Posterior cingulate gyrus (tissue), 11 donors: ENCODE measurements around the gene KCNQ1.

ENCODE experiments used
- DNase-seq, 10 donors: peaks; one replicate each; pipeline versions ENCODE4 v3.0.0 to v3.0.0-alpha.2; 2020 to 2021; ENCODE audit warnings: mixed read lengths in 3 of 10
- intact Hi-C: fragments of 100-400 bp; cut with DNase I; formaldehyde crosslinking; loops from one replicate; pipeline ENCODE4 v1.15.1; 2023

KCNQ1 gene

GRCh38 chr11:2770761-2771301, 326.0 kb downstream of the KCNQ1 start:
- peak in 7 of 10 donors; percentile 3 to 79 (median 15) for DNase-seq
- intact Hi-C loops, result no loop called here

- intact Hi-C loops, result no loop called here
- peak in 6 of 10 donors; percentile 6 to 81 (median 30) for DNase-seq
These were observed 327.1 kb downstream of the KCNQ1 start for GRCh38 chr11:2771758-2772466.

GRCh38 chr11:2772544-2773031, 327.8 kb downstream of the KCNQ1 start:
- DNase-seq, result peak in 6 of 10 donors; percentile 3 to 62 (median 16)
- intact Hi-C loops, result no loop called here

GRCh38 chr11:2774173-2775082, 329.6 kb downstream of the KCNQ1 start:
- intact Hi-C loops, result loop anchor here (5.0 kb wide), 1 partner anchor 72 kb away; no protein-coding TSS in a partner anchor
- DNase-seq, result peak in 7 of 10 donors; percentile 1 to 70 (median 13)

- DNase-seq, result peak in 7 of 10 donors; percentile 4 to 79 (median 20)
- intact Hi-C loops, result loop anchor here (5.0 kb wide), 1 partner anchor 73 kb away; no protein-coding TSS in a partner anchor
These were observed 330.3 kb downstream of the KCNQ1 start for GRCh38 chr11:2775083-2775625.

- DNase-seq, result peak in 5 of 10 donors; percentile 8 to 75 (median 46)
These were observed 331.0 kb downstream of the KCNQ1 start for GRCh38 chr11:2775626-2776350.

GRCh38 chr11:2776351-2777061, 331.7 kb downstream of the KCNQ1 start:
- intact Hi-C loops, result loop anchor here (5.0 kb wide), 1 partner anchor 74 kb away; no protein-coding TSS in a partner anchor
- peak in 7 of 10 donors; percentile 8 to 83 (median 16) for DNase-seq

More at GRCh38 chr11:2775626-2776350, 331.0 kb downstream of the KCNQ1 start:
- intact Hi-C loops, result loop anchor here (5.0 kb wide), 1 partner anchor 73 kb away; no protein-coding TSS in a partner anchor

GRCh38 chr11:2777386-2777785, 332.6 kb downstream of the KCNQ1 start:
- intact Hi-C loops, result loop anchor here (5.0 kb wide), 1 partner anchor 75 kb away; no protein-coding TSS in a partner anchor
- peak in 5 of 10 donors; percentile 2 to 50 (median 7) for DNase-seq

GRCh38 chr11:2777871-2778629, 333.2 kb downstream of the KCNQ1 start:
- DNase-seq, result peak in 5 of 10 donors; percentile 8 to 85 (median 28)
- intact Hi-C loops, result loop anchor here (5.0 kb wide), 1 partner anchor 76 kb away; no protein-coding TSS in a partner anchor

GRCh38 chr11:2778630-2779498, 334.1 kb downstream of the KCNQ1 start:
- intact Hi-C loops, result loop anchor here (5.0 kb wide), 1 partner anchor 77 kb away; no protein-coding TSS in a partner anchor
- peak; percentile 71 to 98 (median 83) for DNase-seq

GRCh38 chr11:2779499-2779980, 334.7 kb downstream of the KCNQ1 start:
- DNase-seq, result peak in 4 of 10 donors; percentile 0 to 24 (median 9)
- intact Hi-C loops, result loop anchor here (5.0 kb wide), 1 partner anchor 77 kb away; no protein-coding TSS in a partner anchor

- intact Hi-C loops, result loop anchor here (5.0 kb wide), 1 partner anchor 78 kb away; no protein-coding TSS in a partner anchor
These were observed 335.4 kb downstream of the KCNQ1 start for GRCh38 chr11:2779981-2780849.

GRCh38 chr11:2780850-2781407, 336.1 kb downstream of the KCNQ1 start:
- intact Hi-C loops, result no loop called here
- DNase-seq, result peak in 3 of 10 donors; percentile 55 to 73 (median 61)

More at GRCh38 chr11:2779981-2780849, 335.4 kb downstream of the KCNQ1 start:
- DNase-seq, result peak; percentile 1 to 80 (median 12)

- intact Hi-C loops, result no loop called here
- peak in 8 of 10 donors; percentile 1 to 55 (median 7) for DNase-seq
These were observed 336.8 kb downstream of the KCNQ1 start for GRCh38 chr11:2781408-2782274.
